Spinal cord (tissue), 10 donors: Measurements from ENCODE around the gene TCF12. TPM values are rescaled to one million over a fixed set of nuclear protein-coding genes. Genes with fewer than 3 reads are reported as not detected.

Experiments
- DNase-seq, 6 donors: peaks; one replicate each; pipeline versions ENCODE4 v3.0.0 to v3.0.0-alpha.2; 2013 to 2015; ENCODE audit warnings: low spot score in 6 of 6, low read depth in 4 of 6
- H3K27ac ChIP-seq: one replicate; pipeline ENCODE4 v1.5.1; 2013; ENCODE audit warnings: low read depth, low read length, control low read depth
- H3K27me3 ChIP-seq: one replicate; pipeline ENCODE4 v1.6.1; 2013; ENCODE audit warnings: low read length; ENCODE audit not compliant: control insufficient read depth, insufficient read depth
- H3K36me3 ChIP-seq: one replicate; pipeline ENCODE4 v1.6.1; 2013; ENCODE audit warnings: low read length; ENCODE audit not compliant: control insufficient read depth, insufficient read depth
- H3K4me1 ChIP-seq: one replicate; pipeline ENCODE4 v1.6.1; 2013; ENCODE audit warnings: low read length; ENCODE audit not compliant: control insufficient read depth, insufficient read depth
- H3K4me3 ChIP-seq: one replicate; pipeline ENCODE4 v1.5.1; 2013; ENCODE audit warnings: low read depth, low read length, control low read depth
- H3K9me3 ChIP-seq: one replicate; pipeline ENCODE4 v1.6.1; 2013; ENCODE audit warnings: low read length; ENCODE audit not compliant: control insufficient read depth, insufficient read depth
- WGBS: methylation state at CpG from one replicate; pipeline ENCODE4 v1.1.5; 2013; ENCODE audit warnings: missing lambda C conversion rate; ENCODE audit not compliant: insufficient coverage; 5-methylcytosine and 5-hydroxymethylcytosine counted together
- polyA plus RNA-seq, 2 donors: library from polyadenylated mRNA; unstranded; fragments of 120-200 nt; gene quantifications; one replicate each; pipeline ENCODE4 v1.2.1, GENCODE V29; 2013; ENCODE audit not compliant: insufficient read length in 2 of 2
- total RNA-seq, 2 donors: library from RNA; depleted of rRNA in 1 of 2; stranded (reverse); fragments of 120-200 nt in 1 of 2; fragments of >200 nt in 1 of 2; gene quantifications; one replicate each; pipeline versions ENCODE4 v1.2.3 to v1.2.4, GENCODE V29; 2013 to 2014
- donor health status: healthy.

TCF12 gene
- total and polyA plus RNA-seq, 4 donors, result 88.8 to 183 (median 135) TPM

DNA sequence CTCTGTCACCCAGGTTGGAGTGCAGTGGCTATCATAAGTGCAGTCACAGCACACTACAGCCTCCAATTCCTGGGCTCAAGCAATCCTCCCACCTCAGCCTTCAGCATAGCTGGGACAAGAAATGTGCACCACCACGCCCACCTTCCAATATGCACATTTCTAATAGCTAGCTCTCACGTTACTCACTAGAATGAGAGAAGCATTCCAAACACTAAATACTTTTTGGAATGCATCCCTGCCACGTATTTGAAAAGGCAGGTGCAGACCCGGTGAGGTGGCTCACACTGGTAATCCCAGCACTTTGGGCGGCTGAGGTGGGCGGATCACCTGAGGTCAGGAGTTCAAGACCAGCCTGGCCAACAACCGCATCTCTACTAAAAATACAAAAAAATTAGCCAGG is 7.6 kb upstream of the TCF12 start:
- DNase-seq, result no peak
- Histone ChIP-seq H3K4me3 (no peak overlapping the region), H3K36me3 (no peaks in the 10 kb centered on the region), H3K9me3 (no peaks in the 10 kb centered on the region), H3K27me3 (no peaks in the 10 kb centered on the region), H3K27ac (no peak overlapping the region), H3K4me1 (no peaks in the 10 kb centered on the region)
- 88% methylated on average over 6 of the region's 7 CpGs for WGBS

DNA sequence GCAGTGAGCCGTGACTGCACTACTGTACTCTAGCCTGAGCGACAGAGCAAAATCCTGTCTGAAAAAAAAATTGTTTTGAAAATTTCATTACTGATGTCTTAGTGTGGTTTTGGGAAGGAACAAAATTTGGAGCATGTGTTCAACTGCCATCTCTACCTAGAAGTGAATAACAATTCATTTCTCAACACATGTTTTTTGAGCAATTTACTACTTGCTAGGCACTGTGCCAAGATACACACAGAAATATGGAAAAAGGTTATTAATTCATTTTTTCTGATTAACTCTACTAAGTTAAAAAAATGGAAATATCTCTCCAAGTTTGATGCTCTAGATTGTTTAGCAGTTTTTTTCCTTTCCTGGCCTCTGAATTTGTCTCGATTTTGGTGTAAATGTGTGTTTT is 5.2 kb upstream of the TCF12 start:
- no peaks in the 10 kb centered on the region for H3K9me3 ChIP-seq
- 100% methylated on average over 2 of the region's 3 CpGs for WGBS
- peaks cover 7% of the 10 kb centered on the region for H3K4me1 ChIP-seq
- no peak overlapping the region for H3K27ac ChIP-seq
- H3K27me3 ChIP-seq, result no peaks in the 10 kb centered on the region
- no peak for DNase-seq
- no peaks in the 10 kb centered on the region for H3K36me3 ChIP-seq
- H3K4me3 ChIP-seq, result no peak overlapping the region

DNA sequence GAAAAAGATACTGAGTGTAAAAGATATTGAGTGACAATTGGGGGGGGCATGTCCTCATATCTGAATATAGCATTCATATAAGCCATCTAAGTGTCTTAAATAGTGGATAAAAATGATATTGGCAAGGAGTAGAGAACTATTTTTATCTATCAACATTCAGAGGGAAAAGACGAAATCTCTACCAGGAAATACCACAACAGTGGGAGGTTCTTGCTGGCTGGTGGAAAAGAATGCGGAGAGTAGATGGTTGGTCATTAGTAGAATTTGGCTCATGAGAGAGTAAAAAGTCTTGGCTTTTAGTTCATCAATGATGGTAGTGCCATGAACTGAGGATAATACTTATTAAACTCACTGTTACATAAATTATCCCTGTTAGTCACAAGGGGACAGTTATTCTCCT is 4.8 kb upstream of the TCF12 start:
- H3K27ac ChIP-seq, result no peak overlapping the region
- no peaks in the 10 kb centered on the region for H3K36me3 ChIP-seq
- no peaks in the 10 kb centered on the region for H3K27me3 ChIP-seq
- no peaks in the 10 kb centered on the region for H3K9me3 ChIP-seq
- no CpG with 5 or more reads among the region's 2 CpGs for WGBS
- no peak overlapping the region for H3K4me3 ChIP-seq
- peaks cover 7% of the 10 kb centered on the region for H3K4me1 ChIP-seq
- DNase-seq, result no peak

DNA sequence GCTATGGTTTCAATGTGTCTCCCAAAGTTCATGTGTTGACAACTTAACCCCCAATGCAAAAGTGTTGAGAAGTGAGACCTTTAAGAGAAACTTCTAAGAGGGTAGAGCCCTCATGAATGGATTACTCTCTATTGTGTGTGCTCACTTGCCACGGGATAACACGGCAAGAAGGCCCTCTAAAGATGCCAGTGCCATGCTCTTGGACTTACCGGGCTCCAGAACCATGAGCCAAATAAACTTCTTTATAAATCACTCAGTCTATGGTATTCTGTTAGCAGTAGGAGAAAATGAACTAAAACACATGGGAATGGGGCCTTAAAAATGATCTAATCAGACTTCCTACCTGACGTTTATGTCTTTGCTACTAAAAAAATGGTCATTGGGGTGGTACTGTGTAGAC is 2.6 kb upstream of the TCF12 start:
- no peaks in the 10 kb centered on the region for H3K9me3 ChIP-seq
- no peak overlapping the region for H3K4me3 ChIP-seq
- H3K36me3 ChIP-seq, result no peaks in the 10 kb centered on the region
- WGBS, result no CpG with 5 or more reads among the region's 4 CpGs
- peaks cover 7% of the 10 kb centered on the region for H3K4me1 ChIP-seq
- no peak overlapping the region for H3K27ac ChIP-seq
- H3K27me3 ChIP-seq, result no peaks in the 10 kb centered on the region
- no peak for DNase-seq

DNA sequence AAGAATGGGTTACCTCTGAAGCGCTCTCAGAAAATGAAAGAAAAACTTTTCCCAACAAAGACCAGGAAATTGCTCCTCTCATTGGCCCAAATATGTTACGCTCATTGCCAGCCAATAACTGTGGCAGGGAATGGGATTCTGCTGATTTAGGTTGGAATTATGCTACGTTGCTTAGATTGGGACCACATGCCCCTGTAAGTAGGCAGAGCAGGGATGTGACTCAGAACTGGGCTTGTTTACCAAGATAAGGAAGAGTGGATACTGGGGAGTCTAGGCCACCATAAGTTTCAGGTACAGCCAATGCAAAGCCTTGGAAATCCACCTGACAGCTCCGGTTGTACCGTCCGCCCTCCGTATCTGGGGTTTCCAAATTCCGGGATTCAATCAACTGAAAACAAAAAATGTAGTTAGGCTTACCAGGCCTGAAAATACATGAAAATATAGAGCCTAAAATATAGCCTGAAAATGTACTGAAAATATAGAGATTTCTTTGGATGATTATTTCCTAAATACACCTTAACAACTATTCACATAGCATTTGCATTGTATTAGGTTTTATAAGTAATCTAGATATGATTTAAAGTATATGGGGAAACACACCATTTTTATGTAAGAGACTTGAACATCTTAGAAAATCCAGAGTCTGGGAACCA is 1.5 kb upstream of the TCF12 start:
- no peaks in the 10 kb centered on the region for H3K27me3 ChIP-seq
- WGBS, result 100% methylated on average over 1 of the region's 8 CpGs
- peaks cover 7% of the 10 kb centered on the region for H3K4me1 ChIP-seq
- H3K9me3 ChIP-seq, result no peaks in the 10 kb centered on the region
- H3K27ac ChIP-seq, result peak overlapping the region; percentile 97
- peak overlapping the region; percentile 87 for H3K4me3 ChIP-seq
- H3K36me3 ChIP-seq, result no peaks in the 10 kb centered on the region
- no peak for DNase-seq

DNA sequence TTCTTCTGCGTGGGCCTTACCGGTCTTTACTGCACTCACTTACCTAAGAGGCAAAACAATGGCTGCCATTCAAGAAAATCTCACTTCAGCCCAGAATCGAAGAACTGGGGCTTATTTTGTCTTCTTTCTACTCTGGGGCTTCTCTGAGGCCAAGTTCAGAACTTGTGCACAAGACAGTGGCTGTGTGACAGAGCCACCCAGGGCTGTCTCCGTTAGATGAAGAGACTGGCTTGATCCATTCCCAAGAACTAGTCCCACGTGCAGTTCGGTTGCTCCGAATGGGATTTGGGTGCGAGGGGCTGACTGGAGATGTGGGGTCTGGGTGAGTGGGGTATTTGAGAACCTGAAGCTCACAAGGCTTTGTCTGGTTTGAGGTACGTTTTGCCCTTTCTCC is 795 bp upstream of the TCF12 start:
- Histone ChIP-seq H3K4me1 (peaks cover 7% of the 10 kb centered on the region), H3K36me3 (no peaks in the 10 kb centered on the region), H3K4me3 (peak overlapping the region; percentile 87), H3K9me3 (no peaks in the 10 kb centered on the region), H3K27ac (peak overlapping the region; percentile 97), H3K27me3 (no peaks in the 10 kb centered on the region)
- DNase-seq, result peak in 2 of 6 donors; percentile 38 to 48
- 12% methylated on average over 9 of the region's 9 CpGs for WGBS

DNA sequence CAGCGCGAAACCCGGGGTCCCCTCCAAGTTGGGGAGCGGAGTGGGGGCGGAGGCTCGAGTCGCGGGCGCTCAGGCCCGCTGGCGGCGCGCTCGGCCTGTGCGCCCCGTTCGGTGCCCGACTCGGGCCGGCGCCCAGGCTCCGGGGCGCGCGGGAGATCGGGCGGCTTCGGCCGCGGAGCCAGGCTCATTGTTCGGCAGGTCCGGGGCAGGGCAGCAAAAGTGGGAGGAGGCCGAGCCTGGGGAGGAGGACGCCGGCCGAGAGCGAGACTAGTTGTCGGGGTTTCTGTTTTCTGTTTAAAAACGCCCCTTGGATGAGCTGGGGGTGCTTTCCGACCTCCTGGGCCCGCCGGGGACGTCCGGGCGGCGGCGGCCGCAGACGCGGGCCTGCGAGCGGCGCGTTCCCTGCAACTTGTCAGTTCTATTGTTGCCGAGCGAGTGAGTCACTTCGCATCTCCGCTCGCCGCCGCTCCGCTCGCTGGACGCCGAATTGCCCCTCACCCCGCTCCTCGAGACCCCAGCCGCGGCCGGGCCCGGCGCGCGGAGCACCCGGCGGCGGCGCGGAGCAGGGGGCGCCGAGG is 676 bp downstream of the TCF12 start:
- WGBS, result under 1% methylated on average over 81 of the region's 81 CpGs
- H3K27ac ChIP-seq, result peak overlapping the region; percentile 97
- H3K4me1 ChIP-seq, result peaks cover 7% of the 10 kb centered on the region
- no peaks in the 10 kb centered on the region for H3K36me3 ChIP-seq
- no peaks in the 10 kb centered on the region for H3K9me3 ChIP-seq
- H3K27me3 ChIP-seq, result no peaks in the 10 kb centered on the region
- H3K4me3 ChIP-seq, result peak overlapping the region; percentile 87
- DNase-seq, result peak in 5 of 6 donors; percentile 17 to 78 (median 40)

DNA sequence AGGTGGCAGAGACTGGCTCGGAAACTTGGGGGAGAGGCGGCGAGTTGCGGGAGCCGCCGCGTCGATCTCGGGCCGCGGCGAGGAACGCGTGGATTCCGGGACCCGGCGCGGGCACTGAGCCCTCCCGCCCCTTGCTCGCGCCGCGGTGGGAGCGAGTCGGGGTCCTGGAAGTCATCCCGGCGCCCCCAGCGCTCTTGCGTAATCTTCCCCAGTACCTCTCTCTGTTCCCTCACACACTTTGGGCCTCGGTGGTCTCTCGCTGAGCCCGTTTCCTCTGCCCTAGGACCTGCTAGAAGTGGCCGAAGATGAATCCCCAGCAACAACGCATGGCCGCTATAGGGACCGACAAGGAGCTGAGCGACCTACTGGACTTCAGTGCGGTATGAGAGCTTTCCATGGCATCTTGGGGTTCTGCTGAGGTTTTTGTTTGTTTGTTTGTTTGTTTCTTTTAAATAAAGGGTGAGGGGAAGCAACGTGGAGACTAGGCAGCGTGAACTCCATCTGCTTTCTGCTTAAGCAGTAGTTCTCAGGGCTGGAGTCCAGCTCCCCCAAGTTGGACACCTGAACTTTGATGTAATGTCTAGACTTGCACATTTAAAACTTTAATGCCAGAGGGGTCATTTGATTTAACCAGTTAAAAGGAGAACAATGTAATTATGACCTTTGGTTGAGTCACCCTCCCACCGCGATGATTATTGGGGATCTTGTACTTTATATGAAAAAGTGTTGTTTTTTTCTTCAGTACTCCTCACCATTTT is 1.3 kb downstream of the TCF12 start:
- Histone ChIP-seq H3K27me3 (no peaks in the 10 kb centered on the region), H3K4me1 (peaks cover 7% of the 10 kb centered on the region), H3K27ac (peak overlapping the region; percentile 97), H3K9me3 (no peaks in the 10 kb centered on the region), H3K4me3 (peak overlapping the region; percentile 87), H3K36me3 (peaks cover 2% of the 10 kb centered on the region)
- DNase-seq, result peak in 5 of 6 donors; percentile 33 to 75 (median 46)
- WGBS, result 0% methylated on average over 40 of the region's 42 CpGs

DNA sequence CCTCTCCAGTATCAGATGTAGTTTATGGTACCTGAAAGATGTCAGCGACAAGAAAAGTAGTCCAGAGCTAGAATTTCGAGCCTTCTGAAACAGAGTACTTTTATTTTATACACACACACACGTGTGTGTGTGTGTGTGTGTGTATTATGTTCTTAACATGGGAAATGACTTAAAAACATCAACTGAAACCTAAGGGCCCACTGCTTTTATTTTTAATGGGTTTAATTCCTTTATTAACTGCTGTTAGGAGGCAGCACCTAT is 1.9 kb downstream of the TCF12 start:
- H3K27me3 ChIP-seq, result no peaks in the 10 kb centered on the region
- no peak for DNase-seq
- H3K27ac ChIP-seq, result peak overlapping the region; percentile 97
- peak overlapping the region; percentile 87 for H3K4me3 ChIP-seq
- no CpG with 5 or more reads among the region's 3 CpGs for WGBS
- H3K36me3 ChIP-seq, result peaks cover 3% of the 10 kb centered on the region
- peaks cover 7% of the 10 kb centered on the region for H3K4me1 ChIP-seq
- no peaks in the 10 kb centered on the region for H3K9me3 ChIP-seq

DNA sequence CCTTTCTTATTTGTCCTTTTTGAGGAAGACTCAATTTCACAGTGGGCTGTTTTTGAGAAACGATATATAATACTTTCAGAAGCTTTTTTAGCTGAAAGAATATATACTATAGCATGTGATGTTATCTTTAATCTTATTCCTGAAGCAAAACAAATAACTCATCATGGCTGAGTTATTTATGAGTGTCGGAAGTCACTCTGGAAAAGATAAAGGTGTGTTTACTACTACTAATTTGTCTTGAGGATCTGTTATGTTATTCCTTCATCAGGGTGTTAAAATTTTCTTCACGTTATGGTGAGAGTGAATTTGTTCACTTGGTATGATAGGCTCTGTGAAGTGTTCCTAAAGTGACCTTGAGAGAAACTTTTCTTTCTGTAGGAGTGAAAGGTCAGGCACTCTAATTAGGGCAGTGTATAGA is 4.7 kb downstream of the TCF12 start:
- DNase-seq, result no peak
- no peaks in the 10 kb centered on the region for H3K4me1 ChIP-seq
- WGBS, result no CpG with 5 or more reads among the region's 3 CpGs
- H3K27ac ChIP-seq, result no peak overlapping the region
- H3K4me3 ChIP-seq, result no peak overlapping the region
- no peaks in the 10 kb centered on the region for H3K9me3 ChIP-seq
- peaks cover 6% of the 10 kb centered on the region for H3K36me3 ChIP-seq
- H3K27me3 ChIP-seq, result no peaks in the 10 kb centered on the region
